ENCODE results near the gene THAP3. TPM values are rescaled to one million over a fixed set of nuclear protein-coding genes. Genes with fewer than 3 reads are reported as not detected.

THAP3 gene
- total RNA-seq, 1 experiment from 2014 or later, result 54.6 TPM

- BruUV-seq (replicated peaks), result no TSS peak
- Histone ChIP-seq H3K79me2 (ENCODE audit: low read length) (no peaks in the 10 kb centered on the region), H3K9me3 (ENCODE audit: low read length) (no peaks in the 10 kb centered on the region), H2AFZ (ENCODE audit: low read length) (no peak overlapping the region), H3K27me3 (ENCODE audit: low read length) (no peaks in the 10 kb centered on the region), H3K4me2 (ENCODE audit: low read length) (no peak overlapping the region), H4K20me1 (ENCODE audit: low read length) (no peaks in the 10 kb centered on the region), H3K36me3 (ENCODE audit: low read depth, low read length) (peaks cover 37% of the 10 kb centered on the region), H3F3A (ENCODE audit: low read length, unreplicated experiment) (no peaks in the 10 kb centered on the region), H3K9ac (ENCODE audit: low read length) (no peak overlapping the region), H3K4me1 (ENCODE audit: insufficient read depth, low read length) (no peaks in the 10 kb centered on the region), H3K4me3 (ENCODE audit: low read length) (no peak overlapping the region), H3K27ac (ENCODE audit: low read length) (no peak overlapping the region), H3K9me2 (replicated peaks; ENCODE audit: low read length) (no peaks in the 10 kb centered on the region)
- POLR2A ChIA-PET (ENCODE audit: unreplicated experiment), result no interaction called here
- TF ChIP-seq EZH2 (IDR thresholded peaks at IDR 0.05; ENCODE audit: low read length, unreplicated experiment) (no peak), EZH2phosphoT487 (IDR thresholded peaks at IDR 0.05; ENCODE audit: borderline replicate concordance, low read length) (no peak)
- TF ChIP-seq, protein P1, sequence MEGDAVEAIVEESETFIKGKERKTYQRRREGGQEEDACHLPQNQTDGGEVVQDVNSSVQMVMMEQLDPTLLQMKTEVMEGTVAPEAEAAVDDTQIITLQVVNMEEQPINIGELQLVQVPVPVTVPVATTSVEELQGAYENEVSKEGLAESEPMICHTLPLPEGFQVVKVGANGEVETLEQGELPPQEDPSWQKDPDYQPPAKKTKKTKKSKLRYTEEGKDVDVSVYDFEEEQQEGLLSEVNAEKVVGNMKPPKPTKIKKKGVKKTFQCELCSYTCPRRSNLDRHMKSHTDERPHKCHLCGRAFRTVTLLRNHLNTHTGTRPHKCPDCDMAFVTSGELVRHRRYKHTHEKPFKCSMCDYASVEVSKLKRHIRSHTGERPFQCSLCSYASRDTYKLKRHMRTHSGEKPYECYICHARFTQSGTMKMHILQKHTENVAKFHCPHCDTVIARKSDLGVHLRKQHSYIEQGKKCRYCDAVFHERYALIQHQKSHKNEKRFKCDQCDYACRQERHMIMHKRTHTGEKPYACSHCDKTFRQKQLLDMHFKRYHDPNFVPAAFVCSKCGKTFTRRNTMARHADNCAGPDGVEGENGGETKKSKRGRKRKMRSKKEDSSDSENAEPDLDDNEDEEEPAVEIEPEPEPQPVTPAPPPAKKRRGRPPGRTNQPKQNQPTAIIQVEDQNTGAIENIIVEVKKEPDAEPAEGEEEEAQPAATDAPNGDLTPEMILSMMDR (conservative IDR thresholded peaks at IDR 0.05; ENCODE audit: low read depth, low read length), result no peak
- intact Hi-C loops (cut with micrococcal nuclease), result loop anchor here (5.0 kb wide), 1 partner anchor 93 kb away; the partner anchor contains the start of gene NOL9
- CTCF ChIA-PET, result no interaction called here
- no peak for ATAC-seq
- DNase-seq, result no peak
These were observed 20.4 kb downstream of the THAP3 start for GRCh38 chr1:6645018-6645417.

DNA sequence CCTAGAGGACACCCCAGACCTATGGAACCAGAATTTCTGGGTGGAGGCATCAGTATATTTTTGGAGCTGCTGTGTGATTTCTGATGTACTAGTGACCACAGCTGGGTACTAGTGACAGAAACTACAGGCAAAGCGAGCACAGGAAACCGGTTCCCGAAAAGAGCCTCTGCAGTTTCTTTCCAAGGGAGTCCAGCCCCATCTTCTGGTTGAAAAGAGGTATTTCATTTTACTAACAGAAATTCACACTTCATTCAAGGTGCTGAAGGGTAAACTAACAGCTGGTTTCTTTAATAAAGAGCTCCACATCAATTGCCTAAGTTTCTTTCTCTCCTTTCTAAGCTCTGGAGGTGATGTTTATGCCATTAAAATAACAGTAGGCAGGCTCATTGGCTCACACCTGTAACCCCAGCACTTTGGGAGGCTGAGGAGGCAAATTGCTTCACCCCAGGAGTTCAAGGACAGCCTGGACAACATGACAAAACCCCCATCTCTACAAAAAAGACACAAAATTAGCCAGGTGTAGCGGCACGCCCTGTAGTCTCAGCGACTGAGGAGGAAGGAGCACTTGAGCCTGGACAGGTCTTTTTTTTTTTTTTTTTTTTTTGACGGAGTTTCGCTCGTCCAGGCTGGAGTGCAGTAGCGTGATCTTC, 22.0 kb downstream of the THAP3 start:
- H3K9me3 ChIP-seq (ENCODE audit: low read length), result no peaks in the 10 kb centered on the region
- no peak overlapping the region for H3K4me3 ChIP-seq (ENCODE audit: low read length)
- BruUV-seq (replicated peaks), result TSS peak; percentile 21
- H3K36me3 ChIP-seq (ENCODE audit: low read depth, low read length), result peaks cover 42% of the 10 kb centered on the region
- CTCF ChIA-PET, result interaction anchor here (0.5 kb wide), 1 partner anchor 21 kb away, joined by 7 read pairs; no protein-coding TSS in a partner anchor
- no peaks in the 10 kb centered on the region for H3K79me2 ChIP-seq (ENCODE audit: low read length)
- H3K27ac ChIP-seq (ENCODE audit: low read length), result no peak overlapping the region
- no peak overlapping the region for H3K4me2 ChIP-seq (ENCODE audit: low read length)
- ATAC-seq, result peak; percentile 53
- POLR2A ChIA-PET (ENCODE audit: unreplicated experiment), result interaction anchor here (0.7 kb wide), 1 partner anchor 44 kb away, joined by 12 read pairs; no protein-coding TSS in a partner anchor
- H4K20me1 ChIP-seq (ENCODE audit: low read length), result no peaks in the 10 kb centered on the region
- intact Hi-C loops (cut with micrococcal nuclease), result loop anchor here (1.0 to 5.0 kb wide), 3 partner anchors 66 to 160 kb away; partner anchors contain the start of gene NOL9
- TF ChIP-seq, protein P1 (conservative IDR thresholded peaks at IDR 0.05; ENCODE audit: low read depth, low read length), result peak; percentile 90
- no peak for TF ChIP-seq EZH2 (IDR thresholded peaks at IDR 0.05; ENCODE audit: low read length, unreplicated experiment)
- TF ChIP-seq EZH2phosphoT487 (IDR thresholded peaks at IDR 0.05; ENCODE audit: borderline replicate concordance, low read length), result no peak
- H3K27me3 ChIP-seq (ENCODE audit: low read length), result no peaks in the 10 kb centered on the region
- no peaks in the 10 kb centered on the region for H3F3A ChIP-seq (ENCODE audit: low read length, unreplicated experiment)
- peak; percentile 68 for DNase-seq
- H2AFZ ChIP-seq (ENCODE audit: low read length), result no peak overlapping the region
- no peaks in the 10 kb centered on the region for H3K9me2 ChIP-seq (replicated peaks; ENCODE audit: low read length)
- H3K9ac ChIP-seq (ENCODE audit: low read length), result no peak overlapping the region
- H3K4me1 ChIP-seq (ENCODE audit: insufficient read depth, low read length), result no peaks in the 10 kb centered on the region

DNA sequence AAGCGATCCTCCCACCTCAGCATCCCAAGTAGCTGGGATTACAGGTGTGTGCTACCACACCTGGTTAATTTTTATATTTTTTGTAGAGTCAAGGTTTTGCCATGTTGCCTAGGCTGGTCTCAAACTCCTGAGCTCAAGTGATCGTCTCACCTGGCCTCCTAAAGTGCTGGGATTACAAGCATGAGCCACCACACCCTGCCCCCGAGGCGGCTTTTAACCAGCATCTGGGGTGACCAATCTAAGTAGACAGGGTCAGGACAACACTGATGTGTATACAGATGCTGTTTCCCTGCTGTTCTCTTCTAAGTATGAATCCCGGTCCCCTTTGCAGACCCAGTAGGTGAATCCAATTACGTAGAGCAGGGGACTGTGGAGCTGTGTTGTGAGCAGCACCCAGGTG, 23.9 kb downstream of the THAP3 start:
- BruUV-seq (replicated peaks), result no TSS peak
- no peak overlapping the region for H3K27ac ChIP-seq (ENCODE audit: low read length)
- no peaks in the 10 kb centered on the region for H3K9me3 ChIP-seq (ENCODE audit: low read length)
- no peaks in the 10 kb centered on the region for H3F3A ChIP-seq (ENCODE audit: low read length, unreplicated experiment)
- no peaks in the 10 kb centered on the region for H3K9me2 ChIP-seq (replicated peaks; ENCODE audit: low read length)
- no peak overlapping the region for H3K4me3 ChIP-seq (ENCODE audit: low read length)
- no peak overlapping the region for H3K4me2 ChIP-seq (ENCODE audit: low read length)
- H3K79me2 ChIP-seq (ENCODE audit: low read length), result no peaks in the 10 kb centered on the region
- H3K27me3 ChIP-seq (ENCODE audit: low read length), result no peaks in the 10 kb centered on the region
- TF ChIP-seq, protein P1 (conservative IDR thresholded peaks at IDR 0.05; ENCODE audit: low read depth, low read length), result no peak
- TF ChIP-seq EZH2 (IDR thresholded peaks at IDR 0.05; ENCODE audit: low read length, unreplicated experiment) (no peak), EZH2phosphoT487 (IDR thresholded peaks at IDR 0.05; ENCODE audit: borderline replicate concordance, low read length) (no peak)
- no peaks in the 10 kb centered on the region for H4K20me1 ChIP-seq (ENCODE audit: low read length)
- ATAC-seq, result no peak
- peaks cover 50% of the 10 kb centered on the region for H3K36me3 ChIP-seq (ENCODE audit: low read depth, low read length)
- DNase-seq, result no peak
- ChIA-PET CTCF (no interaction called here), POLR2A (ENCODE audit: unreplicated experiment) (no interaction called here)
- no peak overlapping the region for H2AFZ ChIP-seq (ENCODE audit: low read length)
- no peak overlapping the region for H3K9ac ChIP-seq (ENCODE audit: low read length)
- H3K4me1 ChIP-seq (ENCODE audit: insufficient read depth, low read length), result no peaks in the 10 kb centered on the region
- intact Hi-C loops (cut with micrococcal nuclease), result loop anchor here (5.0 kb wide), 1 partner anchor 96 kb away; the partner anchor contains the start of gene NOL9
